Upper lobe of left lung (tissue), 4 donors: ENCODE data around the gene SLC9A5.

Source experiments
- POLR2A ChIP-seq, 4 donors: fragments of 450-650 bp; IDR thresholded peaks; one replicate each; pipeline ENCODE4 v1.5.1; 2016 to 2017; ENCODE audit warnings: antibody characterized with exemption in 4 of 4, mild to moderate bottlenecking in 2 of 4
- POLR2AphosphoS5 ChIP-seq, 2 donors: sonication (generic); formaldehyde crosslinking; IDR thresholded peaks; one replicate each; pipeline ENCODE4 v1.5.1; 2017; ENCODE audit warnings: antibody characterized with exemption in 2 of 2
- TF ChIP-seq, protein P1 (sequence below), 6 experiments: fragments of 450-650 bp in 4 of 6; fragments of 200-600 bp in 2 of 6; sonication (generic) in 2 of 6; IDR thresholded peaks; one replicate each; pipeline ENCODE4 v1.5.1; 2016 to 2019; ENCODE audit warnings: antibody characterized with exemption in 6 of 6

- TF ChIP-seq, protein P1, sequence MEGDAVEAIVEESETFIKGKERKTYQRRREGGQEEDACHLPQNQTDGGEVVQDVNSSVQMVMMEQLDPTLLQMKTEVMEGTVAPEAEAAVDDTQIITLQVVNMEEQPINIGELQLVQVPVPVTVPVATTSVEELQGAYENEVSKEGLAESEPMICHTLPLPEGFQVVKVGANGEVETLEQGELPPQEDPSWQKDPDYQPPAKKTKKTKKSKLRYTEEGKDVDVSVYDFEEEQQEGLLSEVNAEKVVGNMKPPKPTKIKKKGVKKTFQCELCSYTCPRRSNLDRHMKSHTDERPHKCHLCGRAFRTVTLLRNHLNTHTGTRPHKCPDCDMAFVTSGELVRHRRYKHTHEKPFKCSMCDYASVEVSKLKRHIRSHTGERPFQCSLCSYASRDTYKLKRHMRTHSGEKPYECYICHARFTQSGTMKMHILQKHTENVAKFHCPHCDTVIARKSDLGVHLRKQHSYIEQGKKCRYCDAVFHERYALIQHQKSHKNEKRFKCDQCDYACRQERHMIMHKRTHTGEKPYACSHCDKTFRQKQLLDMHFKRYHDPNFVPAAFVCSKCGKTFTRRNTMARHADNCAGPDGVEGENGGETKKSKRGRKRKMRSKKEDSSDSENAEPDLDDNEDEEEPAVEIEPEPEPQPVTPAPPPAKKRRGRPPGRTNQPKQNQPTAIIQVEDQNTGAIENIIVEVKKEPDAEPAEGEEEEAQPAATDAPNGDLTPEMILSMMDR (IDR thresholded peaks at IDR 0.05): no peak
- no peak for TF ChIP-seq POLR2A (IDR thresholded peaks at IDR 0.05)
- TF ChIP-seq POLR2AphosphoS5 (IDR thresholded peaks at IDR 0.05): no peak
Measured at GRCh38 chr16:67271446-67271845, 22.7 kb downstream of the SLC9A5 start.
